NCI-H187 (cell line): Measurements from ENCODE around the gene MED8.

Experiments used
- DNase-seq, 2 experiments: peaks; one replicate each; lab custom pipeline; 2025; lab: John Stamatoyannopoulos, UW

The MED8 gene

DNA sequence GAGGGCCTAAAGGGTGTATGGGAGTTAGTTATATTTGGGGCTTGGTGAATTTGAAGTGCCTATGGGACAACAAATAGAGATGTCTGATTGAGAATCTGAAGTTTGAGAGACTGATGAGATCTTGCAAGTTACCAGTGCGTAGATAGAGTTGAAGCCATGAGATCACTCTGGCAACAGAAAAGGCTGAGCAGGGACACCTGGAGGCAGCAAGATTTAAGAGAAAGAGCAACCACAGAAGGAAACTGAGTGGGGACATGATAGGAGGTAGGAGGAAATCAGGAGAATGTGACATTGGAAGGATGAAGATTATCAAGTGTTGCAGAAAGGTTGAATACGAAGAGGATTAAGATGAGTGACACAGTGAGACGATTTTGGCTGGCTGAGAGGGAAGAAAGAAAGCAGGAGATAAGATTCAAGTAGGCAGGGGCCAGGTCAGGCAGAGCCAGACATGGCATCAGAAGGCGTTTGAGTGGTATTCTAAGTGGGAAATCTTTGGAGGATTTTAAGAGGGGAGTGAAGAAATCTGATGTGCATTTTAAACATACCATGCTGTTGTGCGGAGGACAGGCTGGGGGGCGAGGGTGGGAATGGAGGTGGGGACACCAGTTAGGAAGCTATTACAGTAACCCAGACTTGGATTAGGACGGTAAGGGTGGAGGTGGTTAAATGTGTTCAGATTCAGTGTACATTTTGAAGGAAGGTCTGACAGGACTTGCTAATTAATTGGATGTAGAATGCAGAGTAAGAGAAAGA, 55.0 kb downstream of the MED8 start:
- no peak for DNase-seq
